ENCODE data around the gene GRM7.

The GRM7 gene

DNA sequence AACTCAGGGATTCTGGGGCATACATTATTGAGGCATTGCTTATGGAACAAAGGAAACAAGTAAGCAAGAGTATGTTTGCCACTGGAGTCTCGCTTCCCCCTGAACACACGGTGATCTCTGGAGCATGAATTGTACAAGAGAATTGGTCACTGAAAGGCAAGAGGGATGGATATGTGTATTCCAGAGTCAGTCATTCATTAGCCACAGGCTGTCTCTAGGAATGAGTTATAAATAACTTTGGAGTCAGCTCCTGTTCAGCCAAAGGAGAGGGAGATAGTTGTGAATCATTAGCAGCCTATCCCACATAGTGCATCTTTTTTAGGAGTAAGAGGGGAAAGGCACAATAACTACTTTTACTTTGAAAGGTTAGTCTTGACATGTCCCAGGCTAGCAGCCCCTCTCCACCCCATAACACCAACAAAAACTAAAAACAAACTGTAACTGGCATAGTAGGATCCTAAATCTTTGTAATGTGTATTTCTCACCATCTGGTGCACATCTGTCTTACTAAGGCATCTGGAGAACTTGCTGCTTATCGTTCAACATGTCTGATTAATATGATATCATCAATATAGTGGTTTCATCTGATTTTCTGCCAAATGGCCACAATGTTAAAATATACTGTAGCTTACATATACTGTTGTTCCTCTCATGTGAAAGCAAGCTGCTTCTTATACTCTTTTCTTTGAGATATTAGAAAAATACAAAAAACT, 462.2 kb downstream of the GRM7 start:
- no peak for DNase-seq

- no peak for DNase-seq
Observed at GRCh38 chr3:7328339-7328738, 467.4 kb downstream of the GRM7 start.

DNA sequence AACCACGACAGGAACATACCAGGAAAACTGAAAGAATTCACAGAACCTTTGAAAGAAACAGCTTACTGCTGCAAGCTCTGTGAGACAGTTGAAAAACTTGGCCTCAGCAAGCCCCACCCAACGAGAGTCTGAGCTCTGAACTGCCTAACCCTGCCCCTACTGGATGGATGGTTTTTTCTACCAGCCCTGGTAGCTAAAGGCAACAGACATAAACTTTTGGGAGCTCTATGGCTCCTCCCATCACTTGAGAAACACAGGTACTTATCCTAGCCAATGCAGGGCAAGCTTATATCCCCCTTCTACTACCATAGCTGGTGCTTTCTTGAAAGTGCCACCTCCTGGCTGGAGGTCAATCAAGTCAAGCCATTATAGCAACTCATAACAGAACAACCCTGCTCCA, 471.8 kb downstream of the GRM7 start:
- DNase-seq: no peak

GRCh38 chr3:7333125-7333524, 472.2 kb downstream of the GRM7 start:
- no peak for DNase-seq

- no peak for DNase-seq
Observed at GRCh38 chr3:7340795-7341194, 479.9 kb downstream of the GRM7 start.

DNA sequence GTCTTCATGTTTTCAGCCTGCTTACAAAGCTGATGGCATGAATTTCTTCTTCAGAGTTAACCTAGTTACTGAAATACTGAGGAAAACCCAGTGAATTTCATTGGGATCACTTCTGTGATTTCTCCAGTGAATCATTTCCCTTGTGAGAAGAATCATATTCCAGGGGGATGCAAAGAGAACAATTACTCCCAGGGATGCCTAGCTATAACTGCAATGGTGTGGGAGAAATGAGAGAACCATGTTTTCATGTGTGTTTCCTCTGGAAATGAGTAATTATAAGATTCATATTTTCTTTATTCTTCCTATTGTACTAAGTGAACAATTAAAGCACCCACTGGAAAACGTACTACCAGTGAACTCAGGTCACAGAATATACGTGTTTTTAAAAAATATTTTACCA, 485.4 kb downstream of the GRM7 start:
- DNase-seq: no peak

- DNase-seq: no peak
Observed at GRCh38 chr3:7357101-7357500, 496.2 kb downstream of the GRM7 start.

GRCh38 chr3:7367968-7368367, 507.1 kb downstream of the GRM7 start:
- DNase-seq: no peak

- DNase-seq: no peak
Observed at GRCh38 chr3:7368597-7368996, 507.7 kb downstream of the GRM7 start.

DNA sequence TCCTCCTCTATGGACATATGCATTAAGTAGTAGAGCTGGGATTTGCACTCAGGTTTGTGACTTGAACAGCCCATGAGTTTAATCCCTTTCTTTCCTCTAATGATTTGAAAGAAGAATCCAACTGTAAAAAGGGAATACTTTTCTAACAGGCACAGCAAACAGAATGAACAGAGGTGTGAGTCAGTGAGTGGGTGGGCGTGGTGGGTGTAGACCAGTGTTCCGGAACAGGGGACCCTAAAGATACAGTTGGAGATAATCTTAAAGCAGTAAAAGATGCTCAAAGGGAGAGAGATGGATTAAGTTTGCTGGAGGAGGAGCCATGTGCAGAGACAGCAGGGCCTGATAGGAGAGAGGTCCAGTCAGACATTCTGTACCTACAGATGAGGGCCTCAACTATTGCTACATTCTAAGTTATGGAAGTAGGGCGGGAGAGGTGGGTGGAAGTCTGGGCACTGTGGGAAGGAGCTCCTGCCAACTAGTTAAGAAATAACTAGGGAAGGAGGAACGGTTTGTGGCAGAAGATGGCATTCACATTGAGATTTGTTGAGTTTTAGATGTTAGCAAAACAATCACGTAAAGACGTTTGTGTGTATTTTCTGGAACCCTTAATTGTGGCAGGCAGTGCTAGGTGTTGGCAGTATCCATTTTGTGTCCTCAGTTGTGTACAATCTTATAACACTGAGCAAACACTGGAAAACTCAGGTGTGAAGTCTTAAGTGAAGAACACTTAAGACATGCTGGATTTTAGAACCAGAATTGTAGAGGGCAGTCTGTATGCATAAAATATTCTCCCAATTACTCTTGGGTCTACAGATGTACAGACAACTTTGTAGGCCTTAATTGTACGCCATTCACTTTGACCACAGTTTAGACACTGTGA, 511.0 kb downstream of the GRM7 start:
- DNase-seq: no peak

DNA sequence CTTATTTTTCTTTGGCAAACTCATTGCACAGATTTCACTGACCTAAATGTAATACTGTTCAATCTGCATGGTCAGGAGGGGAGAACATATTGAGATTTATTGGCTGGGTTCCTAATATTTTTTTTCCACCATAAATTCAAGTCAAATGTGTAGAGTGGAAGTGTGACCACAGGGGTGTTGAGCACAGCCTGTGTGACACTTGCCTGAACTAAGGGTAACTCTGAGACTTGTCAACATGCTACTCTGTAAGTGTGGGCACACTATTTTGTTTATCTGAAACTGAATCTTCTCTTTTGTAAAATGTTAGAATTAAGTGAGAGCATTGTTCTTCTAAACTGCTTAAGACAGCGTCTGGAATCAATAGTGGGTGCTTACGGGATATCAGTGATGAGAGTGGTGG, 516.2 kb downstream of the GRM7 start:
- DNase-seq: no peak

GRCh38 chr3:7381741-7382140, 520.8 kb downstream of the GRM7 start:
- no peak for DNase-seq

- no peak for DNase-seq
Observed at GRCh38 chr3:7382293-7383010, 521.5 kb downstream of the GRM7 start.

- DNase-seq: no peak
Observed at GRCh38 chr3:7385635-7386034, 524.7 kb downstream of the GRM7 start.

DNA sequence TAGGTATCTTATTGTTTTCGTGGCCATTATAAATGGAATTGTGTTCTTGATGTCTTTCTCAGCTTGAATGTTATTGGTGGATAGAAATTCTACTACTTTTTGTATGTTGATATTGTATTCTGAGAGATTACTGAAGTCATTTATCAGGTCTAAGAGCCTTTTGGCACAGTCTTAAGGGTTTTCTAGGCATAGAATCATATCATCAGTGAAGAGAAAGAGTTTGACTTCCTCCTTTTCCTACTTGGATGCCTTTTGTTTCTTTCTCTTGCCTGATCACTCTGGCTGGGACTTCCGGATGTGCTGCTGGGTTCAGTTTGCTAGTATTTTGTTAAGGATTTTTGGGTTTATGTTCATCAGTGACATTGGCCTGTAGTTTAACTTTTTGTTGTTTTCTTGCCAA, 527.1 kb downstream of the GRM7 start:
- no peak for DNase-seq

DNA sequence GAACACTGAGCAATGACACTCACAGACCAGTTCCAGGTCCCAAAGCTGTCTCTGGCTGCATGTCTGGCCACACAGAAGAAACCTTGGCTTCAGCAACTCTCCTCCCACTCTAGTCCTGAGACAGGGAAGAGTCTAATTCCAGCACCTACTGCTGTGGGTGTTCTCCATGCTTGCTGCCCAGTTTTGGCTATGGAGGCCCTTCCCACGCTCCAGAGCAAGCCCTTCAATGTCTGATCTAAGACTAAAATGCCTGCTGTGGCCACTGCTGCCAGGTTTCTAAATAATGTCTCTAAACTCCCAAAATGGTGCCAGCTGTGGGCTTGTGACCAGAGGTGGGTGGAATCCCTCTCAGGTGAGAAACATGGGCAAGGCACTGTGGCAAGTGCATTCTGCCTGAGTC, 531.3 kb downstream of the GRM7 start:
- no peak for DNase-seq

GRCh38 chr3:7393944-7394605, 533.2 kb downstream of the GRM7 start:
- no peak for DNase-seq

DNA sequence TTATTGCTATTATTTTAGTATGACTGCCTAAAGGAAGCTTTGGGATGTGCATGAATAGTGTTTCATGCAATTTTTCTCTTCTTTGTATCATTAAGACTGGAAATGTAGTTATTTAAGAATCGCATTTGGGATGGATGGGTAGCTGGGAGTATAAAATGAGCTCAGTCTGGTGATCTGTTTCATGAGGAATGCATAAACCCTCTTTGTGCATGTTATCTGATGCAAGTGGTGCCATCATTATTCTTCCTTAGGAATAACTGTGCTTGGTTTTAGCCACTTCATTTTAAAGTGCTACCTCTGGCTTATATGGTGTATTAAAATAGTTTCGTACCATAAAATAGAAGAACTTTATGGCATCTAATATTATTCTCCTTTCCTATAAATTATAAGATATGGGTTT, 535.6 kb downstream of the GRM7 start:
- DNase-seq: no peak

DNA sequence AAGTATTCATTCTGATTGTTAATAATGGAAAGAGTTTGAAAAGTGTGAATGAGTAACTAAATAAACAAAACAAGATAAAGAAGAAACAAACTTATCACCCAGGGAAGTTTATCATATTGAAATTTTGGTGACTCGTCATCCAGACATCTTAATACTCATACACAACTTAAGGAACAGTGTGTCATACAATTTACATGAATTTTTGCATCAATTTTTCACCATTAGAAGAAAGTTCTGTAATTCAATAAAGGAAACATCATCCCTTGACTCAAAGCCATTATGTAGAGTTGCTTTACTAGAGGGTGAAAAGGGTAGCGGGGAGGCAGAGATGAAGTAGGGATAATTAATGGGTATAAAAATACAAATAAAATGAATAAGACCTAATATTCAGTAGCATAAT, 536.2 kb downstream of the GRM7 start:
- DNase-seq: no peak

GRCh38 chr3:7400360-7400759, 539.4 kb downstream of the GRM7 start:
- DNase-seq: no peak

DNA sequence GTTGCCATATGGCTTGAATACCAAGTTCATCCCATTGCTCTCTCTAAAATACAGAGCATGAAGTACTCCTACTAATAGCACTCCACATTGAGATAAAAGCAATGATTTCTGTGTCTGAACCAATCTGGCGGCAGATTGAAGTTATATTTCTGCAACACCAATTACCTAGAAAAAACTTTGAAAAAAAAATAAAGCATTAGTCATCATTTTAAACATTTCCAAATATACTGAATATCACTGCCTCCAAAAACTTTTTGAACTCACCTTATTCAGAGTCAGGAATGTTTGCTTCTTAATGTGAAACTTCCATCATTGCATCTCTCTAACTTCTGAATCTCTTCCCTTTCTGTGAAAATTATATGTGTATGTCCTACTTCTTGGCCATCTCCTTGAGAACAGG, 540.5 kb downstream of the GRM7 start:
- no peak for DNase-seq

DNA sequence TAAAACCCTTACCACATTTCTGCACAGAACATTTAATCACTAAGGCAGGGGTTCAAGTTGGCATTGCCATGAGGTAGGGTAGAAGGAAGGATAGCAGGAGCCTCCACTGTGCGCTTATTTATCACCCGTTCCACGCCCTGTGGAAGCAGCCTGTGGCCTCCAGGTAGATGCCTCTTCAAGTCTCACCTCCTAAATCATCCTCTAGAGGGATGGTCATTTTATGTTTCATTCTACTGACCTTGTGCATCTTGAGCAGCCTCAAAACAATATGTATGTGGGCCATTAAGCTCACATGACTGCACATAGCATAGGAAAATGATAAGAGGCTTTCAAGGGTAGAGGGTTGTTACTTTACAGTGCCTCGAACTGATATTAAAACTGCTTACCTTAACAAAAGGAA, 546.2 kb downstream of the GRM7 start:
- no peak for DNase-seq

DNA sequence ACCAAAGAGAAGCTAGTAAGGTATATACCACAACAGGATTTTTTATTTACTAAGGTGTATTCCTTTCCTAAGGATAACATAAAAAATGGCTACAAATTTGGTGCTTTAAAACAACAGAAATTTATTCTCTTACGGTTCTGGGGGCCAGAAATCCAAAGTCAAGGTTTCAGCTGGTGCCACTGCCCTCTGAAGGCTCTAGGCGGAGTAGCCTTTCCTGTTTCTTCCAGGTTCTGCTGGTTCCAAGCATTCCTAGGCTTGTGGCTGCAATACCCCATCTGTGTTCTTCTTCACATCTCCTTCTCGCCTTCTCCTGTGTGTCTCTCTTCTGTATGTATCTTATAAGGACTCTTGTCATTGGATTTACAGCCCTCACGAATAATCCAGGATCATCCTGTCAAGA, 549.9 kb downstream of the GRM7 start:
- no peak for DNase-seq

Measured in central memory CD4-positive, alpha-beta T cell (primary cell).